Measurements from ENCODE around the gene CPA5. TPM values are rescaled to one million over a fixed set of nuclear protein-coding genes. Genes with fewer than 3 reads are reported as not detected.
A peak's percentile ranks its signal among the peaks of the same experiment; 100 is the strongest.

Gene CPA5
- total and polyA plus RNA-seq, 10 of the 15 experiments (the other 5 are each of a cell fraction or from before 2014, with no cell fraction given), result 0.06 to 0.52 (median 0.29) TPM; not detected in 2

- FAIRE-seq, result no peak
- TF ChIP-seq POLR2AphosphoS2 (IDR thresholded peaks at IDR 0.05; ENCODE audit: low read depth, low read length) (no peak), BHLHE40 (IDR thresholded peaks at IDR 0.05; ENCODE audit: borderline replicate concordance in 1 of 2, low read depth in 2 of 2, low read length in 1 of 2) (no peak), SUPT20H (IDR thresholded peaks at IDR 0.05; ENCODE audit: borderline replicate concordance, control insufficient read depth, low read depth, low read length) (no peak)
Observed at GRCh38 chr7:130346177-130346905, 1.7 kb downstream of the CPA5 start.

GRCh38 chr7:130346941-130347340, 2.3 kb downstream of the CPA5 start:
- Histone ChIP-seq H3K9me3 (replicated peaks; ENCODE audit: control insufficient read depth, insufficient read depth, low read length) (no peaks in the 10 kb centered on the region), H4K20me1 (ENCODE audit: control insufficient read depth, insufficient read depth) (no peaks in the 10 kb centered on the region), H3K27ac (ENCODE audit: control insufficient read depth, insufficient read depth) (no peak overlapping the region), H3K4me2 (ENCODE audit: control insufficient read depth, insufficient read depth) (no peak overlapping the region), H2AFZ (ENCODE audit: control insufficient read depth, low read depth, low read length) (no peak overlapping the region), H3K9ac (ENCODE audit: control insufficient read depth, insufficient read depth, low read length) (no peak overlapping the region), H3K4me1 (ENCODE audit: control insufficient read depth, insufficient read depth, low read length) (peaks cover 21% of the 10 kb centered on the region), H3K79me2 (ENCODE audit: control insufficient read depth, insufficient read depth, low read length) (no peaks in the 10 kb centered on the region), H3K36me3 (ENCODE audit: control insufficient read depth in 2 of 2, insufficient read depth in 2 of 2, low read length in 1 of 2) (no peaks in the 10 kb centered on the region), H3K4me3 (no peak overlapping the region), H3K27me3 (replicated peaks in 1 of 2; ENCODE audit: control insufficient read depth in 2 of 2, insufficient read depth in 2 of 2, low read length in 1 of 2) (no peaks in the 10 kb centered on the region)
- in situ Hi-C loops (cut with MboI) (no loop called here), intact Hi-C loops (cut with micrococcal nuclease; ENCODE audit: unreplicated experiment) (no loop called here)
- WGBS (ENCODE audit: insufficient coverage, insufficient replicate concordance, low lambda C conversion rate, missing lambda C conversion rate), result 72% methylated on average over 10 of the region's 12 CpGs
- DNase-seq (ENCODE audit: low read depth, low spot score) (no peak), FAIRE-seq (no peak), ATAC-seq (no peak)
- POLR2A ChIA-PET, result no interaction called here
- CTCF ChIA-PET, result interaction anchor here (0.9 kb wide), 1 partner anchor 10 kb away, joined by 3 read pairs; no protein-coding TSS in a partner anchor
- BruUV-seq (replicated peaks), result no TSS peak
- RAD21 ChIA-PET (ENCODE audit: unreplicated experiment), result no interaction called here
- SMC1A ChIA-PET (ENCODE audit: uncharacterized antibody, unreplicated experiment), result interaction anchor here (0.7 kb wide), 1 partner anchor 10 kb away, joined by 3 read pairs; no protein-coding TSS in a partner anchor
- TF ChIP-seq SIX5 (IDR thresholded peaks at IDR 0.05; ENCODE audit: low read depth, low read length, severe bottlenecking), result no peak
- TF ChIP-seq KAT2A (conservative IDR thresholded peaks at IDR 0.05; ENCODE audit: control insufficient read depth, low read depth, low read length), result no peak
- no peak for TF ChIP-seq NRF1 (conservative IDR thresholded peaks at IDR 0.05; ENCODE audit: low read depth, low read length)
- TF ChIP-seq ZBED1 (IDR thresholded peaks at IDR 0.05; ENCODE audit: borderline replicate concordance), result no peak
- TF ChIP-seq RELB (IDR thresholded peaks at IDR 0.05; ENCODE audit: low read depth), result no peak
- no peak for TF ChIP-seq ZBTB33 (IDR thresholded peaks at IDR 0.05)
- TF ChIP-seq BRCA1 (IDR thresholded peaks at IDR 0.05; ENCODE audit: low read depth, low read length), result no peak
- TF ChIP-seq CBX3 (IDR thresholded peaks at IDR 0.05; ENCODE audit: borderline replicate concordance, low read depth), result no peak

More at GRCh38 chr7:130346177-130346905, 1.7 kb downstream of the CPA5 start:
- no peak overlapping the region for H3K4me2 ChIP-seq (ENCODE audit: control insufficient read depth, insufficient read depth)
- CTCF ChIA-PET, result interaction anchor here (0.9 to 1.0 kb wide), 2 partner anchors 10 to 173 kb away, joined by 3 read pairs; no protein-coding TSS in a partner anchor
- POLR2A ChIA-PET, result no interaction called here
- peaks cover 15% of the 10 kb centered on the region for H3K4me1 ChIP-seq (ENCODE audit: control insufficient read depth, insufficient read depth, low read length)
- H3K79me2 ChIP-seq (ENCODE audit: control insufficient read depth, insufficient read depth, low read length), result no peaks in the 10 kb centered on the region
- no peaks in the 10 kb centered on the region for H3K9me3 ChIP-seq (replicated peaks; ENCODE audit: control insufficient read depth, insufficient read depth, low read length)
- intact Hi-C loops (cut with micrococcal nuclease; ENCODE audit: unreplicated experiment), result no loop called here
- RAD21 ChIA-PET (ENCODE audit: unreplicated experiment), result no interaction called here
- ATAC-seq (peak; percentile 47), DNase-seq (ENCODE audit: low read depth, low spot score) (no peak)
- H3K27ac ChIP-seq (ENCODE audit: control insufficient read depth, insufficient read depth), result no peak overlapping the region
- H3K27me3 ChIP-seq (replicated peaks in 1 of 2; ENCODE audit: control insufficient read depth in 2 of 2, insufficient read depth in 2 of 2, low read length in 1 of 2), result no peaks in the 10 kb centered on the region
- in situ Hi-C loops (cut with MboI), result no loop called here
- no TSS peak for BruUV-seq (replicated peaks)
- no peaks in the 10 kb centered on the region for H3K36me3 ChIP-seq (ENCODE audit: control insufficient read depth in 2 of 2, insufficient read depth in 2 of 2, low read length in 1 of 2)
- H2AFZ ChIP-seq (ENCODE audit: control insufficient read depth, low read depth, low read length), result no peak overlapping the region
- H3K4me3 ChIP-seq, result no peak overlapping the region
- WGBS (ENCODE audit: insufficient coverage, insufficient replicate concordance, low lambda C conversion rate, missing lambda C conversion rate), result 65% methylated on average over 10 of the region's 10 CpGs
- SMC1A ChIA-PET (ENCODE audit: uncharacterized antibody, unreplicated experiment), result interaction anchor here (0.7 kb wide), 1 partner anchor 103 kb away, joined by 3 read pairs; no protein-coding TSS in a partner anchor
- no peak overlapping the region for H3K9ac ChIP-seq (ENCODE audit: control insufficient read depth, insufficient read depth, low read length)
- no peaks in the 10 kb centered on the region for H4K20me1 ChIP-seq (ENCODE audit: control insufficient read depth, insufficient read depth)

Measured in GM12878 (cell line).